ENCODE results near the gene RPLP2.

Gene RPLP2

DNA sequence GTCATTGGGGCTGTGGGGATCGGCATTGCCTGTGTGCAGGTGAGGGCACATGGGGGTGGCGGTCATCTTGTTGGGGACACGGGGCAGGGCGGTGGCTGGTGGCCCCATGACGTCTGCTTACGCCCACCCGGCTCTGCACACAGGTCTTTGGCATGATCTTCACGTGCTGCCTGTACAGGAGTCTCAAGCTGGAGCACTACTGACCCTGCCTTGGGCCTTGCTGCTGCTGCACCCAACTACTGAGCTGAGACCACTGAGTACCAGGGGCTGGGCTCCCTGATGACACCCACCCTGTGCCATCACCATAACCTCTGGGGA, 28.2 kb downstream of the RPLP2 start:
- no peak for DNase-seq

DNA sequence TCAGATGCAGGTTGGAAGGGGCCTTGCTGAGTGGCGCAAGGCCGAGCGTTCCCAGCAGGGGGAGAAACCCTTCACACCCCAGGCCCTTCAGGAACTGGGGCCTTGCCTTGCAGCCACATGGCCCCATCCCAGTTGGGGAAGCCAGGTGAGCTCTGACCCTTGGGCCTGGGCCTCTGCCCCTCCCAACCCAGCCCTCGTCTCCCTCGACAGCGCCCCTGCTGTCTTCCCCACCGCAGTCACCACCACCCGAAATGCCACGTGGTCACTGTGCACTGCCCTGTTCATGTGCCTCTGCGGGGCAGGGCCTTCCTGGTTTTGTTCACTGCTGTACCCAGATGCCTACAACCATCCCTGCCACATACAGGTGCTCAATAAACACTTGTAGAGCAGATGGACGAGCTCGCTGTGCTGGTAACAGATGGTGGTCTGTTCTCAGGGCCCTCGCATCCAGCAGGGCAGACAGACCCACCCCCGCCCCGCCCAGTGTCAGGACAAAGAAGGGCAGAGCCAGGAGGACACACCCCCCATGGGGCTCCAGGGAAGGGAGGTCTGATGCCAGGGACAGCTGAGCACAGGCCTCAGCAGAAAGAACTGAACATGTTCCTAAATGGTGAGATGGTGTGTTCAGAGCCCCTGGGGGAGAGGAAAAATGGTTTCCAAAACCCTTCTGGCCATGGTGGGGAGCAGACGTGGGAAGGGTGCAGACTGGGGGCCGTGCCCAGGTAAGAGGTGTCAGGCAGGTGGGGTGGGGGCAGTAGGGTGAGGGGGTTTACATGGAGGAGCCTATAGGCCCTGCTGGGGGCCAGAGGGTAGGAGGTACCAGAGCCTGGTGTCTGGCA, 28.9 kb downstream of the RPLP2 start:
- no peak for DNase-seq

DNA sequence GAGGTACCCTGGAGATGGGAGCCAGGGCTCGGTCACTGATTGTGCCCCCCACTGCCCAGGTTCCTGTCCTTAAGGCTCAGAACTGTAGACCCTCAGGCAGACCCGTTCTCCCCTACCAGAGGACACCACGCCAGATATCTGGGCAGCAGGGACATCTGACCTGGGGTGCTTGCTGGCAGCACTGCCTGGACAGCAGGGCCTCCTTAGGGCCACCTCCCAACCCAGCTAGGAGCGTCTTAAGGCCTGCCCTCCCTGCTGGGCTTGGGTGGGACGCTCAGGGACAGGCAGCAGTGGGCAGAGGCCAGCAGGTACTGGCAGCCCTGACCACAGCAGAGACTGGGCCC, 29.5 kb downstream of the RPLP2 start:
- no peak for DNase-seq

DNA sequence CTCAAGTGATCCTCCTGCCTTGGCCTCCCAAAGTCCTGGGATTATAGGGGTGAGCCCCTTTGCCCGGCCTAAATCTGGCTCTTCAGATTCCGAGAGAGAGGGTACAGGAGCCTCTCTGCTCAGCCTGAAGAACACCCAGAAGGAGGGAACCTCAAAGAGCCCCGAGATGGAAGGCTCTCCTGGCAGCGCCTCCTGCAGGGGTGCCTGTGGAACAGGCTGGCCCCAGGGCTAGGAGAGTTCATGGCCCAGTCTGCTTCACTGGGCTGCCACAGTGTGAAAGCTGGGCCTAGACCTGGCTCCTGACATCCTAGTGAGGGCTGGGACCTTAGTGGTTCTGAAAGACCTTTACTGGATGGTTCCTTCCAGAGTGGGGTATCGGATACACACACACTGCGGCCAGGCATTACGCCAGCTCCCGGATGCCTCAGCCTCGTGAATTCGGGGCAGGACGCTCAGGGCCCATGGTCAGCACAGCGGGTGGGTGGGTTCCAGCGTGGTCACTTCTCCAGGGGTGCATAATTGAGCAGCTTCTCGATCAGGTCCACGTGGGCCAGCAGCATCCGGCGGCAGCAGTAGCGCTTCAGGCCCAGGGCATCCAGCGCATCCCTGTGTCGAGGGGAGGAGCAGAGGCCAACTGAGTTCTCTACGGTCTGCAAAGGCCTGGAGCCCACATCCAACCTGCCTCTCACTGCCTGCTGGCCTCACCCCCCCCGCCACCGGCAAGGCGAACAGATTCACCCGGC, 30.3 kb downstream of the RPLP2 start:
- DNase-seq: no peak

DNA sequence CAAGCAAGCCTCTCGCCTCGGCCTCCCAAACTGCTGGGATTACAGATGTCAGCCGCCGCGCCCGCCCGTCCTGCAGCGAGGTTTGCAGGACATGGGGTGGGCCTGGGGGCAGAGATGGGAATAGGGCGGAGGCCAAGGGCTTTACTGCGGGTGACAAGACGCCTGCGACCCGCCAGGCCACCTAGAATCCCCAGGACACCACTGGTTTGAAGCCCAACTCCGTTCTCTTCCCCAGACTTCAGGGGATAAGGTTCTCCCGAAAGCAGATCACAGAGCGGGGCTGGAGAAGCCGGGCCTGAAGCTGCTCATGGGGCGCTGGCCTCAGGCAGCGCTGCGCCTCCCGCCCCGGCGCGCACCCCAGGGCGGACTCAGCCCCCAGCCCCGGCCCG, 32.2 kb downstream of the RPLP2 start:
- DNase-seq: no peak

DNA sequence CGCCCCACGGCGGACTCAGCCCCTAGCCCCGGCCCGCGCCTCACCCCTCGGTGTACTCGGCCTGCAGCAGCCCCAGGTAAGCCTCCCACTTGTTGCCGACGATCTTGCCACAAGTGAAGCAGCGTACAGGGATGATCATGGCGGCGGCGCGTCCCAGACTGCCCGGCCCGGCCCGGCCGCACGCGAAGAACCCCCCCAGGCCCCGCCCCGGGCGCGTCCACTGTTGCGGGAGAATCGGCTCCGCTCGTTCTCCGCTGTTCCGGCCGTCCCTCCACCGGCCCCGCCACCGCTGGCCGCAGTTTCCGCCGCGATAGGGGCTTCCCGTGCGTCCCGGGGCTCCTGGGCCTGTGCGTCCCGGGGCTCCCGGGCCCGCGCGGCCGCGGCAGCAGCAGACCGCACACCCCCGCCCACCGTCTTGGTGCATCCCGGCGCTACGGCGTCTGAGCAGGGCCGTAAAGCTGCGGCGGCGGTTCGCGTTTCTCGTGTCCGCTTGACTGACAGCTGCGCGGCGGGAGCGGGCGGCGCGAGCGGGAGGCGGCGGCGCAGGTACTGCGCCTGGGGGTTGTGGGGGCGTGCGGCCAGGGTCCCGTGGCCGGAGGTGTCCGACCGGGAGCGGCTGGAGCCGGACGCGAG, 32.7 kb downstream of the RPLP2 start, which contains the start of the genes POLR2L and TSPAN4:
POLR2L (minus strand) TSS at position 160 of the 633 bp plus-strand sequence; CDS start at position 139, 21 bp downstream.
TSPAN4 (plus strand) TSS at position 483 of the 633 bp plus-strand sequence. CDS start 7,453 bp downstream, outside the sequence.
- peak; percentile 64 to 91 (median 80) for DNase-seq

DNA sequence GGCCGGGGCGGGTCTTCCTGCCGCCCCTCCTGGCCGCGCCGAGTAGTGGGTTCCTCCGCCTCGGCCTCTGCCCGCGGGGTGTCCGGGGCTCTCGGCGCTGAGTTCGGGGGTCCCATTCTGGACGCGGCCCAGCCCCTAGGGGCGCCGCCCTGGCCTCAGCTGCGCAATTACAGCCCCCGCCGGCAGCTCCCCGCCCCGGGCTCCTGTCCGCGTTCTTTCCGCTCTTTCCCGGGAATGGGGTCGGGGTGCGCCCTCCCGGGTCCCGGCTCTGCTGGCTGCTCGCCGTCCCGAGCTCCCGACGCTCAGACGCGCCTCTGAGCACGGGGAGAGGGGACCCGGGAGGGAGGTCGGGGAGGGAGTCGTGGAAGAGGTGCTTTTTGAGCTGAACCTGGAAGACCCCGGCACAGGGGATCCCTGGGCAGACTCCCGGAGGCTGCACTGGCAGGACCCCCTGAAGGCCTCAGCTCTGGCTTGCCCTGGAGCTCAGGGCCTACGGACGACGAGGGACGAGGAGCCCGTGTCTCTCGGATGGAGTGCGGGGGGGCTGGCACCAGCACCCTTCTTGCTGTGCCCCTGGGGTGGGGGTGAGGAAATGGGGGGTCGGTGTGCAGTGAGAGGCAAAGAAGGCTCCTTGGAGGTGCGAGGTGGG, 33.4 kb downstream of the RPLP2 start:
- DNase-seq: no peak

DNA sequence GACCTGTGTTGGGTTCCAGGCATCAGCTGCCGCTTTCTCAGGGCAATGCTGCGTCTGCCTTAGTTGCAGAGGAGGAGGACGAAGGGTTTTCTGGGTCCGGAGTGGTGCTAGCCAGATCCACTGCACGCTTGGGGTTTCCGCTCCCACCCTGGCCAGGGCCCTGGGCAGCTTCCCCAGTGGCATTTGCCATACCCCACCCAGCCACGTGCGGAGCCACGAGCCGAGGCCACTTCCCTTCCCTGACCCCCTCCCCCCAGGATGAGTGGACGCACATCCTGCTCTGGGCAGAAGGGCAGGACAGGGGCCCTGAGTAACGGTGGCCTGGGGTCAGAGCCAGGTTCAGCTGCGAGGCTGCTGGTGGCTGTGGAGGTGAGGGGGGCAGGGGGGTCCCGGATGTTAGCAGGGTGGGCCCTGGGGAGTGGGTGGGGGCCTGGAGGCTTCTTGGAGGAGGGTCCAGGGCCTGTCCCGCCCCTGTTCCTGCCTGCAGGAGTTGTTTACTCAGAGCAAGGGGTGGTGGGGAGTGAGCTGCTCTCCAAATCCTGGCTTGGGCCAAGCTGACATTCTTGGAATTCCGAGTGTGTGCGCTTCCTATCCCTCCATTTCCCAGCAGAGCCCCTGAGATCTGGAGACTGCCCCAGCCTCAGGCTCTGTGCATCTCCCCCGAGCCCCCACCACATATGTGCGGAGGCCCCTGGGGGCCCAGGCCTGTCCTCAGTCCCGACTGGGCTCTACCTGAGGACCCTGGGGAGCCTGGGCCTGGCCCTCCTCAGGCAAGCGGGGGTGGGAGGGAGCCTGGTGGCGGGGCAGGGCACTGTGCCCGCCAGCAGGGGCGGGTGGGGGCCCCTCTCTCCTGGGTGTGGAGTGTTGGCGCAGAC, 34.3 kb downstream of the RPLP2 start:
- DNase-seq: no peak

DNA sequence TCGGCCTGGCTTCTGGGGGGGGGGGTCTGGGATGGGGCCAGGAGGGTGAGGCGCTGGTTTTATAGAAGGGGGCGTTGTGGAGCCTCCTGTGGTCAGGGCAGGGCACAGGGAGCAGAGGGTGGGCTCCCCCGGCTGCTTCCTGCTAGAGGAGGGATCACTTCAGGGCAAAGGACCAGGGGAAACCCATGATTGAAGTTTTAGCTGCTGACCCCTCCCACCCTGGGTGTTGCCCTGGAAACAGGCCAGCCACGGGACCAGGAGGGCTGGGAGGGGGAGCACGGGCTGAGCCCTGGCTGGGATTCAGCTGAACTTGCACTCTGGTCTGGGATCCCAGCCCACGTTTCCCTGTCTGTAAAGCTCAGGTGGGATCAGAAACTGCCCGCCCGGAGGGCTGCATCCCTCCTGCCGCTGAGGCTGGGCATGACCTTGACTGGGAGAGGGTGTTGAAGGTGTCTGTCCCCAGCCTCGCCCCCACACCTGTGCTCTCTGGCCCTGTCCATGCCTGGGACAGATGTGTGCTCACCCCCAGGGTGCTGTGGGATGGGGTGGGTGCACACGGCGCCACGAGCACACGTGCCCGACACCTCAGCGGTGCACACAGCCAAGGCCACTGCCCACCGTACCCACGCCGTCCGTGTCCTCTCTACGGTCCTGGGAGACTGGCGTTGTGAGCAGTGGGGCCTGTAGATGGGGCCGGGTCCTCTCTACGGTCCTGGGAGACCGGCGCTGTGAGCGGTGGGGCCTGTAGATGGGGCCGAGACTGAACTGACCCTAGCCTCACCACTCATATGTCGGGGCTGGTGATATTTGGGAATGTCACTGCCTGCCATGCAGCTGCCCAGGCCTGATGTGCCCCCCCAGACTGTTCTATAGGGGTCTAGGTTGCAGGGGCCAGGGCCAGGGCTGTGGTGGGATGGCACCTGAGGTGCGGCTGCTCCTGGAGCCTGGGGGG, 35.2 kb downstream of the RPLP2 start:
- no peak for DNase-seq

DNA sequence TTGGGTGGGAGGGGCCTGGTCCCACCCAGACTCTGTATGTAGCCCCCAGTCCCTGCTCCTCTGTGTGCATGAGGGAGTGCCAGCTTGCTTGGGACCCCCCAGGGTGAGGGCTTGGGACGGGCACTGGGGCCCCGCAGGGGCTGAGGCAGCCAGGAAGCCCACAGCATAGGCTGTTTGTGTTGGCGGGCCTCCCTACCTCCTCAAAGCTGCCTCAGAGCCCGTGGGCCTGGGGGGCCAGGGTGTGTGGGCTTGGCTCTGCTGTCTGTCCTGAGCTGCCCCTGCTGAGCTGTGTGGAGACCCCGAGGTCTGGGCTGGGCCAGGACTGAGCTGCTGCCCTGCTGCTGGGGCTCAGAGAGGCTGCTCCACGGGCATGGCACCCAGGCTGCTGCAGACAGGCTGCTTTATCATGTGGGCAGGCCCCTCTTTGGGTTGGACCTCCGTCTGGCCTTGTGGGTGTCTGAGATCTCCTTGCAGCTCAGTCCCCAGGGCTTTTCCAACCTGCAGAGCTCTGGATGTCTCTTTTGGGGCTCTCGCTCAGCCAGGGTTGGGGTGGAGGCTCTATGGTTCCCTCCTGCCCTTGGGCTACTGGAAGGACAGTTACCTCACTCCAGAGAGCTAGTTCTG, 36.2 kb downstream of the RPLP2 start:
- no peak for DNase-seq

DNA sequence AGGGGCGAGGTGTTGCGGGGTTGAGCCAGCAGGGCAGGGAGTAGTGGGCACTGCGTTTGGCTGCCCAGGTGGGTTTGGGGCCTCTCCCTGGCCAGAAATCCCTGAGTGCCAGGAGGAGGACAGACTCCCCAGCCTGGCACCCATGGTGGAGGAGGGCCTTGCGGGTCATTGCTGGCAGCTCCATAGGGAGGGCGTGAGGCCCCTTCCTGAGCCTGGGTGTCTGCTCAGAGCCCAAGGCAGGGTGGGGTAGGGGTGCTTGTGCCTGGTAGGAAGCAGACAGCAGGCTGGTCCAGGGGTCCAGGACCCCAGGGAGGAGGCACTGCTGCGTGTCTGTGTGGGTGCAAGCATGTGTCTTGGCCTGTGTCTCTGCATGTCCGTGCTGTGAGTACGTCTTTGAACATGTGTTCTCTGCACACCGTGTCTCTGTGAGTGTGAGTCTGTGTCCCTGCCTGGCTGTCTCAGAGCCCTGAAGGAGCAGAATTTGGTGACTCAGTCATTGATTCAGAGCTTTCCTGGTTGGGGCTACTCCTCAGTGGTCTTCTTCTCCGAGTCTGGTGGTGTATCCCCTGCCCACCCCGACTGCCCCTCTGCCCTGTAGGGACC, 36.8 kb downstream of the RPLP2 start:
- DNase-seq: no peak

DNA sequence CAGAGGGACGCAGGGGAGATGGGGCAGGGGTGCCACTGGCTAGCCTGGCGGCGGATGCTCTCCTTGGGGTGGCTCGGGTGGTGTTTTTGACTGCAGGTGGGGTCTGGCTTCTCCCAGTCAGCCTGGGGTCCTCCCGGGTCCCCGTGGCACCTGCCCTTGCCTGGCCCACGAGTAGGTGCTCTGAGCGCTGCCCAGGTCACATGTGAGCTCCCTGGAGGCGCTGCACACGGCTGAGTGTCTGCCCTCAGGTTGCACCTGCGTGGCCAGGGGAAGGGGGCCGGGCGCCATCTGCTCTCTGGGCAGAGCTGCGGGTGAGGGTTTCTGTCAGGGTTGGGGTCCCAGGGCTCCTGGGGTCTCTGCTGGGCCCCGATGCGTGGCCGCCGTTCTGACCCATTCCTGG, 38.1 kb downstream of the RPLP2 start:
- no peak for DNase-seq

DNA sequence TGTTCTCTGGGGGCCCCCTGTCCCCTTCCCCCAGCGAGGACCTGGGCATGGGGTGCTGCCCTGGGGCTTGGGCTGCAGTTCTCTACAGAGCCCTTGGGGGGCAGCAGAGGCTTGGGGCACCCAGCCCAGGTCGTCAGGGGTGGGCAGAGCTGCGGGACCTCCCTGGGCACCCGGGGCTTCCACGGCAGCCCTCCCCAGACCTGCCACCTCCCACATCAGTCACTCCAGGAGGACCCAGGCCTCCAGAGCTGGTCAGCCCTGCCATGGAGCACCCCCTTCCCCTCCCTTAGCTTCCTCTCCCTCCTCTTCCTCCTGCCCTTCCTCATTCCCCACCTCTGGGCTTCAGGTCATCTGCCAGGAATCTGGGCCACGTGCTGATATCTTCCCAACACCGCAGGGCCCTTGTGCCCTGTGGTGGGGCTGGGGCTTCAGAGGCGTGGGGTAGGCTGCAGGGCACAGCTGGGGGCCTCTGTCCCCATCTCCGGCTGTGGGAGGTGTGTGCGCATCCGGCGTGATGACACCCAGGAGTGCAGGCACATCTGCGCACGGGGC, 38.7 kb downstream of the RPLP2 start:
- peak in 5 of 6 experiments; percentile 25 to 67 (median 59) for DNase-seq

DNA sequence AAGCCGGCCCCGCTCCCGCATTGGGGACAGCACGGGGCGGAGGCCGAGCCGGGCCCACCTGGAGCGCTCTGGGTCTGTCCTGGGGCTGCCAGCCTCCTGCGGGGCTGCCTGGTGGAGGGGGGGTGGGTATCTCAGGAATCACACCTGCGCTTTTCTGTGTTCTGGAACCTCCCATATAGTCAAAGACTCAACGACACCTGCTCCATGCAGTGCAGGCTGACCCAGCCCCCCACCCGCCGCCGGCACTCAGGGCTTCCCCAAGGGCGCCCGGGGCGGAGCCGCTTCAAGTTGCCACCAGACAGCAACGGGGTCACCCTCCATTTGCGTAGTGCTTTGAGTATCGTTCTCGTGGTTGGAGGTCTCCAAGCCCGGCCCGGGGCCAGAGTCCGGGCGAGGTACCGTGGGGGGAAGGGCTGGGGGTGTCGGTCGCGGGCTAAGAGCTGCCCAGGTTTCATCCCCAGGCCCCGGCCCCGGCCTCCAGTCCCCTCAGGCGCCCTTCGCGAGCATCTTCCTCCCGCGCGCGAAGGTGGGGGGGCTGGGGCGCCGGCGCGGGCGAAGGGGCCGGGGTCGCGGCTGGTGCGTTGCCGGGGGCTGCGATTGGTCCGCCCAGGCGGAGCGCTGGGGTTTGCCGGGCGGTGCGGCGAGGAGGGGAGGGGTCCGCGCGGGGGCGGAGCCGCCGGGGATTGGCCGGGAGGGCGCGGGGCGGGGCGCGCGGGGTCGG, 39.5 kb downstream of the RPLP2 start:
- DNase-seq: peak in 2 of 6 experiments; percentile 36 to 46

DNA sequence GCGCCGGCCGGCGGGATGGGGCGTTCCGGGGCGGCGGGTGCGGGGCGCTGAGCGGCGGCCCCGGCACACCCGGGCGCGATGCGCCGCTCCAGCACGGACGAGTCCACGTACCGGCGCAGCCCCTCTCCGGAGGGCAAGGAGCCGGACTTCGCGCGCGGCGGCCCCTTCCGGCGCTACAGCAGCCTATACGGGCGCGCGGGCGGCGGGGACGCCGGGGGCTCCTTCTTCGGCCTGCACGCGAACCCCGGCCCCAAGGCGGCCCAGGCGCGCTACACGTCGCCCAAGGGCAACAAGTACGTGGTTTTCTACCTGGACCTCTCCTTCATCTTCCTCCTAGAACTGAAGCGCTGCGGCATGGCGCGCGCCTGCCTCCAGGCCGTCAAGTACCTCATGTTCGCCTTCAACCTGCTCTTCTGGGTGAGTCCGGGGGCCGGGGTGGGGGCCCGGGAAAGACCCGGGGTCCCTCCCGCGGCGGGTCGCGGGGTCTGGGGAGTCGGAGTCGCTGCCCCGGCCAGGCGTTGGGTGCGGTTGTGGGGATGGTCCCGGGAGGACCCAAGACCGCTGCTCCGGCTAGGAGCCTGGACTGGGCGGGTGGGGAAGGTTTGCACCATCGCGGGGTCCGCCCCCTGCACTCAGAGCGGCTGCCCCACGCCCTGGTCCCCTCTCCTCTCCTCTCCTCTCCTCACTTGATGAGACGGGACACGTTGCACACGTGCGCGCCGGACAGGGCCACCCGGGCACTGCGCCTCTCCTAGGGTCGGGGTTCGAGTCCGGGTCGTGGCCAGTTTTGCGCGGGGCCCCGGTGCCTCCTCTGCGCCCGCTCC, 40.4 kb downstream of the RPLP2 start:
- no peak for DNase-seq

DNA sequence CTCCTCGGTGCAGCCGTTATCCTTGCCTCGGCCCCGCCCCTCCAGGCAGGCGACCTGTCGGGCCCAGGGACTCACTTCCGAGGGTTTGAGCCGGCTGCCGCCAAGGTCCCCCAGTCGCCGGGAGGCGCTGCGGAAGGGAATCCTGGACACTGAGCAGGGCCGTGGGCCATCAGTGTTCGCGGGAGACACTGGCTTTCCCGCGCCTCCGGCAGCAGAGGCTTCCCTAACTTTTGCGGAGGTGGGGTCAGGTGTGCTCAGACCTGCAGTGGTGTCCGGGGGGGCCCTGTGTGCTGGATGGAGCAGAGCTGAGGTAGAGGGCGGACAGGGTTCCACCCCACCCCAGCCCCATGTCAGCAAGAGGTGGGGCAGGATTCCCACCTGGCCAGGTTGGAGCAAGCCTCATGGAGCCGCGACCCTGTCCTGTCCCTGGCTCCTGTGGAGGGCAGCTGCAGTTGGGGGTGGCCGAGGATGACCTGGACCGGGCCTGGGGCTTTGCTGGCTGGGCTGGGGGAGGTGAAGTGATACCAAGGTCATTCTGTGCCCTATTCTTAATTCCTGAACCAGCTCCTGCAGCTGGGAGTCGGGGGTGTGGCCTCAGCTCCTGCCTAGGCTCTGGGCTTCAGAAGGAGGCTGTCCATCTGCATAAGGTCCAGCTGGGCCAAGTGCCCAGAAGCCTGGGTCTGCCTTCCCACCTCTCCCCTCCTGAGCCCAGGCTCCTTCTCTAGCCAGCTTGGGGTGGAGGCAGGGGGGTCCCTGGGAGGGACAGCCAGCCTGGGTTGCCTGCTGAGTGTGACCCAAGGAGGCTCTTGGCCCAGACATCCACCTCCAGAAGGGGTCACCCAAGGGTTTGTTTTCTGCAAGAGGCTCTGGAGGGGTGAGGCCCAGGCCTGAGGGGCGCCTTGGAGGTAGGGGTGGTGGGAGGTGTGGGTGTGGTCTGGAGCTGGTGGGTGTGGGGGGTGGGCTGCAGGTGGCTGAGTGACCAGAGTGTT, 41.3 kb downstream of the RPLP2 start:
- no peak for DNase-seq

DNA sequence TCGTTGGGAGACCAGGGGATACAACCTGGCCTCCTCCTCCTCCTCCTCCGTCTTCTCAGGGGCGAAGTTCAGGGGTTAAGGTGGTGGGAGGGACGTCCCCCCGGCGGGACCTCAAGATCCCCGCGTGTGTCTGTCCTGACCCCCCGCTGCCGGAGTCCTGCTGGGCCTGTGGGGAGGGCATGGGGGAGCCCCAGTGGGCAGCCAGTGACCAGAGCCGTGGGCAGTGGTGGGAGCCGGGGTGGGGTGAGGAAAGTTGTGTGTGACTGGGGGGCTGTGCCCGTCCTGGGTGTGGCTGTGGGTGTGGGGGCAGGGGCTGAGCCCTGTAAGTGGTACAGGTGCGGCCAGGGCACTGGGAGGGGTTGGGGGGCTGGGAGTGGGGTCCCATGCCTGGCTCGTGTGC, 43.0 kb downstream of the RPLP2 start:
- no peak for DNase-seq

All from stimulated activated naive CD4-positive, alpha-beta T cell (primary cell).